GM12874 (cell line): ENCODE data around the gene SESN1.

Experiments
- CTCF ChIP-seq: IDR thresholded peaks from 2 replicates; pipeline ENCODE4 v1.5.1; 2011; ENCODE audit warnings: low read depth, mild to moderate bottlenecking, control low read depth, low read length, moderate library complexity; ENCODE audit not compliant: insufficient read depth

Gene SESN1

GRCh38 chr6:109097661-109098060 lies 3.0 kb upstream of the SESN1 start:
- TF ChIP-seq CTCF, result no peak

GRCh38 chr6:109096208-109096607 lies 1.6 kb upstream of the SESN1 start:
- TF ChIP-seq CTCF, result no peak

- no peak for TF ChIP-seq CTCF
Observed at GRCh38 chr6:109095835-109096084, 1.1 kb upstream of the SESN1 start.

- TF ChIP-seq CTCF, result peak; percentile 35
Observed at GRCh38 chr6:109095036-109095834, 589 bp upstream of the SESN1 start, which contains the start of gene CEP57L1. Gene CEP57L1, plus strand, starts transcription at chr6:109095507. Its CDS starts 49,715 bp downstream, at chr6:109145222.

- TF ChIP-seq CTCF, result no peak
Observed at GRCh38 chr6:109093732-109094415, 772 bp downstream of the SESN1 start.

- TF ChIP-seq CTCF, result no peak
Observed at GRCh38 chr6:109092074-109092473, 2.6 kb downstream of the SESN1 start.

- no peak for TF ChIP-seq CTCF
Observed at GRCh38 chr6:109091314-109092024, 3.2 kb downstream of the SESN1 start.
